Hematopoietic multipotent progenitor cell treated with erythropoietin and hydrocortisone succinate and interleukin-3 and kit ligand, for 15 days (in vitro differentiated cells): Measurements from ENCODE around the gene ALLC.

Source experiments
- DNase-seq: peaks from one replicate; pipeline ENCODE4 v3.0.0-alpha.2; 2015; ENCODE audit warnings: low spot score

Gene ALLC

DNA sequence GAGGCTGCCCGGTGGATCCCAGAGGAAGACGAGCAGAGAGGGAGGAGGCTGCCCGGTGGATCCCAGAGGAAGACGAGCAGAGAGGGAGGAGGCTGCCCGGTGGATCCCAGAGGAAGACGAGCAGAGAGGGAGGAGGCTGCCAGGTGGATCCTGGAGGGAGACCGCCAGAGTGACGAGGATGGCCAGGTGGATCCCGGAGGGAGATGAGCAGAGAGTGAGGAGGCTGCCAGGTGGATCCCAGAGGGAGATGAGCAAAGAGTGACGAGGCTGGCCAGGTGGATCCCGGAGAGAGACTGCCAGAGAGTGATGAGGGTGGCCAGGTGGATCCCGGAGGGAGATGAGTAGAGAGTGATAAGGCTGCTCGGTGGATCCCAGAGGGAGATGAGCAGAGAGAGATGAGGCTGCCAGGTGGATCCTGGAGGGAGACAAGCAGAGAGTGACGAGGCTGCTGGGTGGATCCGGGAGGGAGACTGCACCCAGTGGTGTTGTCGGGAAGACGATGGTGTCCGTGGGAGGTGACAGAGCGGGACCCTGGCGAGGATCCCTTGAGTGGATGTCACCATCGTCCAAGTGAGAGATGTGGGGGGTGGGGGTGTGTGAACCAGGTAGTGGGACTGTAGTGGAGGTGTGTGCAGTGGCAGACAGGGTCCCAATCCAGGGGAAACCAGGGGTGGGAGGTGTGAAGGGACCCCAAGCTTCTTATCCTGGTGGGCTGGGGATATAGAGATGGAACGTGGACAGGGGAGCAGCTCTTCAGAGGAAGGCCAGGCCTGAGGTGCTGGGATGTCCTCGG lies 67.7 kb downstream of the ALLC start:
- no peak for DNase-seq

DNA sequence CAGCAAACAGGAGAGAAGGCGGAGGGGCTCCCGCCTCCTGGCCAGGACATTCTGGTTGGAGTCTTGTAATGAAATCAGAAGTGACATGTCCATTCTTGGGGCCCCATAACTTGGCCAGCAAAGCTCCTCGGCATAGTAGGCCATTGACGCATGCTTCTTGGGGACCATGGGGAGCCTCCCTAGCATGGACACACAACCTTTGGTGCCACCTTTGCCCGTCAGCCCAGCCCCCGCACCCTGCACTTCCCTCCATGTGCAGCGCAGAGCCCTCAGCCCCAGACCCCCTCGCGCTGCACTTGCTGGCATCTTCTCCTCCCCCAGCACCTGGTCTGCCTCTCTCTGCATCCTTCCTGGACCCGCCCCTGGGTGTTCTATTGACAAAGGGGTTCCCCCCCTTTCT lies 68.5 kb downstream of the ALLC start:
- no peak for DNase-seq

DNA sequence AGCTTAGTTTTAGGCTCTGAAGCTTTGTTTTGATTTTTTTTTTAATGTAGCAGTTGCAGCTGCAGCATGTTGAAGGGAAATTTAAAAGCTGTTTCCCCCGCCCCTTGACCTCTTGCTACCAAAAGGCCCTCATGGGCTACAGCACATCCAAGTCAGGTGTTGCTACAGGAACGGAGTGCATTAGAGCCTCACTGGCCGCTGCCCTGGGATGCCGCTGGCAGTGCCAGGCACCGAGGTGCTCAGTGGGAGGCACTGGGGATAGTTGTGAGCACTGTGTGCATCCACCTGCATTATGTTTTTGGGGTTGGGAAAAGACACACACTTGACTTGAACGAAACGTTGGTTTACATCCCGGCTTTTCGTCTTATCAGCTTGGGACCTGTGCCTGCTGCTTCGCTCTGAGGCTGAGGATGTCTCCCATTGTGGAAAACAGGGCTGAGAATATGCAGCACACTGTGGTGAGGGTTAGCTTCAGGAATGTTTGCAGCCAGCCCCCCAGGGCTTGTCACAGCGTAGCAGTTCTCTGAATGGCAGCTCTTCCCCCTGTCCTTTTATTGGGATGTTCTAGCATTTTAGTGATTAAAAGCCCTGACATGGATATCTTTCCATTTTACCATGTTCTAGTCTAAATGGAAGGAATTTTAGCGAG lies 69.5 kb downstream of the ALLC start:
- no peak for DNase-seq

DNA sequence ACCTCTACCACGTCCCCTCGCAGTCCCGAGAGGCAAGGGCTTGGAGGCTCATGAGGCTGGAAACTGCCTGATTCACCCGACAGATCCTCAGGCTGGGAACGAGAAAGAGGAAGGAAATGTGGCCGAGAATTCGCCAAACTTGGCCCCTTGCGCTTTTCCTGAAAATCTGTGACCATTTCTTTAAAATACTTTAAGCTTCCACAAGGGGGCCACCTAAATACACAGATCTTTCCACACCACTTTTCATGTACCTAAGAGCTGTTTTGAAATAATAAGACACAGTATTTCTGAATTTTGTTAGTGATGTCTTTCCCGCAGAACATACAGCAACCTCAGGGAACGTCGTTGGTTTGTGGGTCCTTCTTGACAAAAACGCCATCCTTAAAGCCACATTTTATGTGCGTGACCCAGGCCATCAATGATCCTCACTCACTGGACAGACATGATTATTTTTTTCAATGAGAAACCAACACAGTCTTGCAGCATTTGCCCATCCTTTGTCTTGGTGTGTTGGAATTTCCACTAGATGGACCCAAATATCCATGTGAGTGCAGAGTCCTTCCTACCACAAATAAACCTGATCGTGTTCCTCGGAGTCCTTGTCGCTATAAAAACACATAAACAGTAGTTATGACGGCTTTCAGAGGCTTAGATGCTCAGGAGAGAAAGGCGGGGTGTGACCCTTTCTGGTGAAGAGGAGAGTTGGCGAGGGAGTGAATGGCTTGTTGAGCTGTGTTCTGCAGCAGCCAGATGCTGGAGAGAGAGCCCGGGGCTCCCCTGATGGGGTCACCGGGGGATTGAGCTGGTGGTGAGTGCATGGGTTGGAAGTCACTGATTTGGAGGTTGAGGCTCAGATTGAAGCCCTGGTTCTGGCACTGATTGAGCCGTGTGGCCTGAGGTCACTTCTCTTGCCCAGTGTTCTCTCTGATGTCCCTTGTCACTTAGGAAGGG lies 70.4 kb downstream of the ALLC start:
- DNase-seq, result no peak

DNA sequence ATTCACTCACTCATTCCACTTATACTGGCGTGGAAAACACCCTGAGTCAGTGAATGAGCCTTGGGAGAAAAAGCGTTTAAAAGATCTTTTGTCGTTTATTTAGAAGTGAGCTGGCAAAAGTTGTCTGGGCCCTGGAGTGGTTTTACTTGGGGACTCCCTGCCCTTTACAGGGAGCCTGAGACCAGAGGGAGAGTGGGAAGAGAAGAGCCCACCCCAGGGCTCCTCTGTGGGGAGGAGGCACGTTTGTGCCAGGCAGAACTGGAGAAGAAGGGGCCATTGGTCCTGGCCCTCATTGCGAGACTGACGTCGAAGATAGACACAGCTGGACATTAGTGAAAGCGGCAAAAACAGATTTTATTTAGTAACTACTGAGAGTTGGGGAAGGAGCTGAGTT lies 71.1 kb downstream of the ALLC start:
- no peak for DNase-seq

DNA sequence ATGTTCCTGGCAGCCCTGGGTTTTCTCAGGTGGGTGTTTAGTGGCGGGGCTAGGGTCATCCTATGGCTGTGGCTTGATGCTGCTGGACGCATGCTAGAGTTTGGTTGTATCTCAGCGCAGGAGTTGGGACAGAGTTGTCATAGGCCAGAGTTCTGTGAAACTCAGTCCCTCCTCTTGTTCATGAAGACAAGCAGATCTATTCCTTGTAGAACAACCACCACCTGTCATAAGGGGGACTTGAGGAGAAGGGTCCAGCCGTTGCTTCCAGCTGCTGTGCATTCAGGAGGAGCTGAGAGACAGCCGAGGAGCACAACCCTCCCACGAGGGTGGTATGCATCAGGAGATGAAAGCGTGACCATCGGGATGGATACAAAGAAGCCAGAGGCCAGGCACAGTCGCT lies 71.8 kb downstream of the ALLC start:
- DNase-seq, result no peak

DNA sequence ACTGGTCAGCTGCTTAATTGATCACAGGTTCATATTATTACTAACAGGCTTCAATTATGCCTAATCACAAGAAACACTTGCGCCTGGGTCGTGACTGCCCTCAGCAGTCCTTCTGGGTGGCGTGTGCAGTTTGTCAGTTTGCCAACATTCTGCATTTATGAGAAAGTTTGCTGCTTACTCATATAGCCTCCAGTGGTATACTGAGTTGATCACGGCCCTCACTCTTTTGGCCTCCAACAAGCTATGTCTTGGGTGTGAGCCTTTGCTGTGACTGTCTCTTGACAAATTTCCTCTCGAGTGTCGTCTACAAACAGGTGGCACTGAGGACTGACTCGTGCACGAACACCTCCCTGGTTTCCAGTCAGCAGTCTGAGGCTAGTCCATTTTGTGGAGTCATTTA lies 72.6 kb downstream of the ALLC start:
- no peak for DNase-seq

DNA sequence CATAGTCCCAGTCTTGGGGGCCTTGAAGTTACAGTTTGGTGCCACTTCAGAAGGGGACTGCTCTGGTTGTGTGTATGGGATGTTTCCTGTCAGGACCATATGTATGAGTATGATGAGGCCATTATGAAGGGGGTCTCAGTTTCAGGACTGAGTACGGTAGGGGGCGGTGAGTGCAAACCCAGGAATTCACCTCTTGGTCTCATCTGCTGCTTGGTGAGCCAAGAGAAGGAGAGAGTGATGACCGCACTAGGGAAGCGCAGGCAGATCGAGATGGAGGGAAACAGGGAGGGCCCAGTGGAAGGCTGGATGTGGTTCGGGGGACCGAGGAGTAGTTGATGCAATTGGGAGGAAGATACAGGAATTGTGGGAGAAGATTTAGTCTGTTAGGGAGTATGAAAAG lies 73.8 kb downstream of the ALLC start:
- no peak for DNase-seq

DNA sequence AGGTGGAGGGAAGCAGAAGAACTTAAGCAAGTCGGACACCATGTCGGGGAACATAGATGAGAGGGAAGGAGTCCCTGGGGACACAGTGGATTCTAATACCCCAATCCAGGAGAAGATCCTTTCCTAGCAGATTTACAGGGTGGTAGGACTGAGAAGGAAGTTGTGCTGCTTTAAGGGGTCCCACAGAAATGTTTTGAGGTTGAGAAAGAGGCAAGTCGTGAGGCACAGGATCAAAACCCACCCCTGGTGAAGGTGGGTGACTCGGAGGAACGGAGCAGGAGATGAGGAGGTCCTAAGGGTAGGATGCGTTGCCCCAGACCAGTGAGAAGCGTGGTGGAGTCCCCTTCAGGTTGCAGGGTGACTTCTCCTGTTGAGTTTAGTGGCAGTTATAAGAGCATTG lies 78.1 kb downstream of the ALLC start:
- no peak for DNase-seq

DNA sequence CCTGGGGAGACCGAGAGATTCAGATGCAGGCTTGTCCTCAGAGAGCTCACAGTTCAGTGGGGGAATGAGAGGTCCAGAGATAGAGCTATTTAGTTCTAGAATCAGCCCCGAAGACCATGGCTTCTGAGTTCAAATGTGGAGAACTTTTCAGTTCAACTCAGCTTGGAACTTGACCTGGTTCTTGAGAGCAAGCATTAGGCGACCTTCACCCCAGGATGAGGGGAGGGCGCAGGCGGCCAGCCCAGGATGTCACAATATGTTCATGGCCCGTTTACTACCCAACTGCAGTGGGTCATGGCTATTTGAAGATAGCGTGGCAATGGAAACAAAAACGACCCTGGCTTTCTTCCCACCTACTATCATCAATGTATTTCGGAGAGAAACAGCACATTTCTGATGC lies 79.1 kb downstream of the ALLC start:
- no peak for DNase-seq

DNA sequence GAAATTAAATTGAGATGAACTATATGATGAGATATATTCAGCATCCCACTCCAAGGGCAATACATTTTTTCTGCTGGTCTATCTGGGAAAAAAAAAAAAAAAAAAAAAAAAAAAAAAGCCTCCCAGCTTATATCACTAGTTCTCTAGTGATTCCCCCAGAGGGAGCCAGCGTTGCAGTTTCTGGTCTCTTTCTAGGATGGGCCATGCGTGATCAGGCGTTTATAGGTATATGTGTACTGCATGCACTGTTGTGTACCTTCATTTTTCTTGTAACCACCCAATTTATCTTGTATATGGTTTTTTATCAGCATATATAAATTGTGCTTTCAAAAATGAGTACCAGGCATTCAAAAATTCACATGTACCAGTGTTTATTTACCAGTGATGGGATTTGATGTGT lies 80.5 kb downstream of the ALLC start:
- DNase-seq, result no peak

DNA sequence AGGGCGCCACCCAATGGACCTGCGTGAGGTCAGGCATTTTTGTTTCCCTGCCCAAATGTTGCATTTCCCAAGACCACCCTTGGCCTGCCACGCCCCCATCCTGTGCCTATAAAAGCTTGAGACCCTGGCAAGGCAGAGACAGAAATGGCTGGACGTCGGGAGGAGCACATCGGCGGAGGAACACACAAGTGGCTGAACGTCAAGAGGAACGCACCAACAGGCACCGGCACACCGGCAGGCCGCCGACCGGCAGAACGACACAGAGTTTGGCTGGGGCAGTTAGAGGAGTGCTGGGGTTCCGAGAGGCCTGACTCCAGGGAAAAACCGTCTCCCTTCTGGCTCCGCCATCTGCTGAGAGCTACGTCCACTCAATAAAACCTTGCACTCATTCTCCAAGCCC lies 81.3 kb downstream of the ALLC start:
- no peak for DNase-seq

DNA sequence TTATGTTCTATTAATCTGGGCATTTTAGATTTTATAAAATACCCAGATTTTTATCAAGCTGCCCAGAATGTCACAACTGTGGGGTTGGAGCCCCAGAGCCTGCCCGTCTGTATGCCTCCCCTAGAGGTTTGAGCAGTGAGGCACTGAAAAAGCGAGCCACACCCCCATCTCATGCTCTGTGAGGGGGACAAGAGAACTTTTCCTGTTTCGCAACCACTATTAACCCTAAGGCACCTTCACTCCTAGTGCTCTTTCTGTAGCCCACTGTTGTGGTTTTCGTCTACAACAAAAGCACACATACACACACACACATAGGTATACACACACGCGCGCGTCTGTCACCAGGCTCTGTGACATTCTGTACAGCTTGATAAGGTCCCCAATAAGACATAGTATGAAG lies 83.4 kb downstream of the ALLC start:
- no peak for DNase-seq

DNA sequence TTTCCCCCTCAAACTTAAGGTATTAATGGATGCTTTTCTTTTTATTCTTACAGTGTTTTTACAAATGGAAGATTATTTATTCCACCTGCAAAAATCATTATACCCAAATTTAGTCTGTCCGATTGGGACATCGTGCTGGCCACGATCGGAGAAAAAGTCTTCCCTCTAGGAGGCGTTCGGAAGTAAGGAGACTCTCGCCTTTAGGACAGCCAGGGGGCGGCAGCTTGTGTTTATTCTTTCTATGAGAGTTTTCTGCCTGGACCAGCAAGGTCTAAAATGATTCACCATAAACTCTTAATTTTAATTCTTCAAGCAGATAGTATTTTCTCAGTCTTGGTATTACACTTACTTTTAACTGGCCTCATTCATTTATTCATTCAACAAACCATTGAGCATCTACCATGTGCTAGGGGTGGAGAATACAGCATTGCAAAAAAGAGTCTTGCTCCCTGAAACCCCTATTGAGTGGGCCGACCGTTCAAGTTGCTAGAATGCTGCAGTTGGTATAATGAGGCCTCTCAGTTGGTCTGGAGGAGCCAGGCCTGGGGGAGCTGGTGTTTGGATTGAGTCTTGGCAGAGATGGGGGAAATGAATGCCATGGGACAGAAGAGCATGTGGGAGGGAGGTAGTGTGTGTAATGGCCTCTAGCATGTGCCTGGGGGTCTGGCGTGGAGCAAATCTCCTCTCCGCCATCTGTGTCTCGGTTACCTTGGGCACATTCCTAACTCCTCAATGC lies 84.0 kb downstream of the ALLC start:
- DNase-seq, result no peak

DNA sequence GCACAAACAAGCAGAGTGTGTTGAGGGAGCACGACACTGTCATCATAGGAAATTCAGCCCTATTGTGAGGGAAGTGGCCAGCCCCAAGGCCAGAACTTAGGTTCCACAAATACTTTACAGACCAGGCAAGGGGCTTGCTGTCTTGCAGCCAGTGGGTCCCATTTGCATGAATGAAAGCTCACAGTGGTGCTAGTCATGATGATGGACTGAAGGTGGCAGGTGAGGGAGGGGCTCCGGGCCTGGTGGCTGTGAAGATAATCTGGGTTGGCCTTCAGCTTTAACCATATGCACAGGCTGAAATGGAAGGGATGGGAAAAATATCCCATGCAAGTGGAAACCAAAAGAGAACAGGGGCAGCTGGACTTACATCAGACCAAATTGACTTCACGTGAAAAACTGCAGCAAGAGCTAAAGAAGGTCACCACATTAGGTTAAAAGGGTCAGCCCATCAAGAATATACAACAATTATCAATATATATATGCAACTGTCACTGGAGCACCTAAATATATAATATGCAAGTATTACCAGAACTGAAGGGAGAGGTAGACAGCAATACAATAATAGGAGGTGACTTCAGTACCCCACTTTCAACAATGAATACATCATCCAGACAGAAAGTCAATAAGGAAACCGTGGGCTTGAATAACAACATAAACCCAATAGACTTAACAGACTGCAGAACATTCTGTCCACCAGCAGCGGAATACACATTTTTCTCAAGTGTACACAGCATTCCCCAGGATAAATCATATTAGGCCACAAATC lies 84.9 kb downstream of the ALLC start:
- DNase-seq, result no peak

DNA sequence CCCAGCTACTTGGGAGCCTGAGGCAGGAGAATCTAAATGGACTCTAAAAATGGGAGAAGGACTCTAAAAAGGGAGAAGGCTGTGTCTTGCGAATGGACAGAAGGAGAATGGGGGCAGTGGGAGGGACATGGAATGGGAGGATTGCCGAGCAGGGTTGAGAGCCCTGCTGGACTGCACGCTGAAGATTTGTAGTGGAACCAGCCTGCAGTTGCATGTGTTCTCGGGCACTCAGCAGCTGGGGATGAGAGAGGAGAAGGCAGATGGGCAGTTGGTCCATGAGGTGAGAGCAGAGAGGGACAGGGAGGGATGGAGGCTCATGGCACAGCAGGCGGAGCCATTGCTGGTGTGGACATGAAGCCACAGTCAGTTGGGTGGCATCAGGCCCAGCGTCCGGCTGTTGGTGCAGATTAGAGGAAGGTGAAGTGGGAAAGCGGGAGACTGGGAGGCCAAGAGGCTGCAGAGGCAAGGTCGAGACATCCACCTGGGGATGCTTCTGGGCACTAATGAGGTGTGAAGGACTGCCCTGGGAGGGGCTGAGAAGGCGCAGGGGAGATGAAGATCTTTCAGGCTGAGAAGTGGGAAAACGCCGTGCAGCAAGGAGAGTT lies 86.1 kb downstream of the ALLC start:
- DNase-seq, result no peak

DNA sequence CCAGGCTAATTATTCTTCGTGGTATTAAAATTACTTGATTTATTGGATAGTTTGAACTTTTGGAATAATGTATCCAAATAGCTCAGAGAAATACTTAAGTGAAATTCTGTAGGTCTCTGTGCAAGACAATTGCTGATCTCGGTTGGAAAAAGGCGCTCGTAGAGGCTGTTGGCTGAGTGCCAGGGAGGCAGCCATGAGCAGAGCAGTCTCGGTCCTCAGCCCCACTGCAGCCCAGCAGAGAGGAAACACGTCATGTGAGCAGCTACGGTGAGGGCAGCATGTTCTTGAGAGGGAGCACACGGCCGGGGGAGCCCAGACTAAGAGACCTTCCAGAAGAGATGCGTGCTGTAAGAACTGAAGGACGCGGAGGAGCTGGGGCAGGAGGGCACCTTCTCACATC lies 87.9 kb downstream of the ALLC start:
- no peak for DNase-seq

DNA sequence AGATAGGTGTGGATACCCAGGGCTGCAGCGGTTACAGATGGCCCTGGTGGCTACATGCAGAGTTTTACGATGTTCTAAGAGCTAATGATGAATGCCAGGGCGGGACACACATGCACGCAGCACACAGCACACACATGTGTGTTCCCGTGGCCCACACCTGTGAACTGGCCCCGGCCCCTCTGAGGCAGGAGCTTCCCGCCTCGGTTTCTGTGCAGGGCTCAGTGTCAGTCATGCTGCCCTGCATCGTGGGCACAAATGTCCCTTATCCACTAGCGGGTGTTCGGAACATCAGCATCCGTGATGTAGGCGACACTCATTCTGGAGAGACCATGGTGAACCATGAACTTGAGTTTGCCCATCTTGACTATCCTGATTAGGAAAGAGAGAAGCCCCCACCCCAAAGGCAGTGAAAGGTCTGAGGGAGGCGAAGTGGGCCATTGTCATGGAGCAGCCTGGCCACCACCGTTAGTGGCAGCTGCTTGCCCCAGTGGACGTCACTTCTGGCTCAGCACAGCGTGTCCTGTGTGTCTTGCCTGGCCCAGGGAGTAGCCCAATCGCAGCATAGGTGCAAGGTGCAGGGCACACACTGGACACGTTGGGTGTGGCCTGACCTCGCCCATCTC lies 89.1 kb downstream of the ALLC start:
- DNase-seq, result no peak

DNA sequence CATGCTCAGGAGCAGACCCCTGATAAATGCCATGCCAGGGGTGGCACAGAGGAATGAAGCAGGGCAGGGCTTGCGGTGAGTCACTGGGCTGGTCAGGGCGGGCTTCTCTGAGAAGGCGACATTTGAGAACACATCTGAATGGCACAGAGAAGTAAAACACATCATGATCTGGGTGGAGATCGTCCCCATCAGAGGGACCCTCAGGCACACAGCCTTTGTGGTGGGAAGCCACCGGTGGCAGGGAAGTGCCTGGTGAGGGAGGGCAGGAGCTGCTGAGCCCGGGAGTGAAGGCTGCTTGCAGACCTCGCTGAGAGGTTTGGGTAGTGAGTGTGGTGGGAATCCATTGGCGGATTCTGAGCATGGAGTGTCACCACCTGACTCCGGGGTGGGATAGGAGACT lies 89.8 kb downstream of the ALLC start:
- DNase-seq, result no peak

DNA sequence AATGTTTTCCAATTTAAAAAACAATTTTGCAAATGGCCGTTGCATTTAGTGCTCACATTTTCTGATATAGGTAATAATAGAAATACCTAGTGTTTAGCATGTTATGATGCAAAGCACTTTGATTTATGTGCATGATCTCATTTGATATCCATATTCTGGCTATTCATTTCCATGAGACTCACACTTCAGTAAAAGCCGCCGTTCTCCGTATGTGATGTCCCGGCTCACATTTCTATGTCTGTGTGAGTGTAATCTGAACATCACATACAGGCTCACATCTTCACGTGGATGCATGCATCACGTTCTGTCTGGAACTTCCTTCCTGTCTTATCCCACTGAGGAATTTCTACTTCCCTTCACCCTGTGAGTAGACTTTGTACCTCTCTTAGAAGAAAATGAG lies 91.2 kb downstream of the ALLC start:
- no peak for DNase-seq

DNA sequence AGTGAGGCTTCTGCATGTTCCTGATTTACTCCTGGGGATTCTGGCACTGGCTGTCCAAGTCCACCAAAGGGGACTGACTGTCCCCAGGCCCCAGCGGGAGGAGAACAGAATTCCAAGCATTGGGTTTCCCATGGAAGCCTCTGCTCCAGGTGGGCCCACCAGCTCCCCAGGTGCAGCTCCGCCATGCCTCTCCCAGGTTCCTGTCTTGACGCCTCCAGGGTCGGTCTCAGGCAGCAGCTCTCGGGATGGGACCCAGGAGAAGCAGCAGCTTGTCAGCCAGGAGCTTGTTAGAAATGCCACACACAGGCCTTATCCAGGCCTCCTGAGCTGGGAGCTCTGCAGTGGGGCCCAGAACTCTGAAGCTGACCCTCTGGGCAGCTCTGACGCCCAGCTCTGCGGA lies 93.3 kb downstream of the ALLC start:
- DNase-seq, result no peak
